Measurements from ENCODE around the gene SLC38A10.

The SLC38A10 gene

DNA sequence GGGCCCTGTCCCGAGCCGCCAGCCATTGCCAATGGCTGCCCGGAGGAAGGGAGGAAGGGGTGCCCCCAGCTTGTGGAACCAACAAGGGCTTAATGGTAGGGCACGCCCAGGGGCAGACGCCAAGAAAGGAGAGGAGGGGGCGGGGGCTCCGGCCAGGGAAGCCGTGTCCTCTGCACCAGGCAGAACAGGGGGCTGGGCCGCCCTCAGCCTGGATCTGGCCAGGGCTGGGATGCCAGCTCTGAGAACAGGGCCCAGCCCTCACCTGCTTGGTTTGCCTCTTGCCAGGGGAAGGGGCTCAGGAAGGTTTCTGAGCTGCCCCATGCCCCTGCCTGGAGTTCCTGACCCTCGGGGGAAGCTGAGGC lies 35.8 kb upstream of the SLC38A10 start:
- no peak for DNase-seq

- no peak for DNase-seq
Measured at GRCh38 chr17:81329927-81330883, 35.1 kb upstream of the SLC38A10 start.

- DNase-seq: peak in 1 of 2 donors; percentile 55
Measured at GRCh38 chr17:81328978-81329926, 34.1 kb upstream of the SLC38A10 start.

DNA sequence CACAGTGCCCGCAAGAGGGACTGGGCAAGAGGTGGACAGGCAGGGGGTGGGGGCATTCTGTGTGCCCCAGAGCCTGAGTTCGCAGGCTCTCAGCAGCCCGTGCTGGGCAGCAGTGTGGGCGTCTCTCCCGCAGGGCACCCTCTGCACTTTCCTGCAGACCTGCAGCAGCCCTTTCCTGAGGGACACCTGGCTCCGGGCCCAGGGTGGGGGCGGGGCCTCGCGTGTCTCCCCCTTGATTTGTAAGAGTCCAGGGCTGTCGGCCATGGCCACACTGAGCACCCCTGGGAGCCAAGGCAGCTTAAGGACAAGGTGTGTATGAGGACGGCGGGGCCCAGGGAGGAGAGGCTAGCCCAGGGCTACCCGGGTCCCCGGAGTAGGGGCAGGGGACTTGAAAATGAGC lies 33.4 kb upstream of the SLC38A10 start:
- no peak for DNase-seq

DNA sequence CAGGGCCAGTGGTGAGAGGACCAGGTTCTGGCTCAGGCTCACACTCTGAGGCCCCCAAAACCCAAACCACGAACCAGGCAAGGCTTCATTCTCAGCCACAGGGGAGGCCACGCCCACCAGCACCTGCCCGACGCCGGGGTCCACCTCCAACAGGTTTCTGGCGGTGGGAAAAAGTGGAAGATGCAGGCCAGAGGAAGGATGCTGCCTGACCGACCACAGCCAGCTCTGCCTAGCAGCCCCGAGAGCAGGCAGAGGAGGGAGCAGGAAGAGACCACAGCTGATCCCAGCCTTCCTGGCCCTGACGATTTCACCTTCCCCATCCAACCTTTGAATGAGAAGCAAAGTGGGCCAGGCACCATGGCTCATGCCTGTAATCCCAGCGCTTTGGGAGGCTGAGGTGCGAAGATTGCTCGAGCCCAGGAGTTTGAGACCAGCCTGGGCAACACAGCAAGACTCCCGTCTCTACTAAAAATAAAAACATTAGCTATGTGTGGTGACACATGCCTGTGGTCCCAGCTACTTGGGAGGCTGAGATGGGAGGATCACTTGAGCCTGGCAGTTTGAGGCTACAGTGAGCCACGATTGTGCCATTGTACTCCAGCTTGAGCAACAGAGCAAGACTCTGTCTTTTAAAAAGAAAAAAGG lies 30.7 kb upstream of the SLC38A10 start:
- no peak for DNase-seq

DNA sequence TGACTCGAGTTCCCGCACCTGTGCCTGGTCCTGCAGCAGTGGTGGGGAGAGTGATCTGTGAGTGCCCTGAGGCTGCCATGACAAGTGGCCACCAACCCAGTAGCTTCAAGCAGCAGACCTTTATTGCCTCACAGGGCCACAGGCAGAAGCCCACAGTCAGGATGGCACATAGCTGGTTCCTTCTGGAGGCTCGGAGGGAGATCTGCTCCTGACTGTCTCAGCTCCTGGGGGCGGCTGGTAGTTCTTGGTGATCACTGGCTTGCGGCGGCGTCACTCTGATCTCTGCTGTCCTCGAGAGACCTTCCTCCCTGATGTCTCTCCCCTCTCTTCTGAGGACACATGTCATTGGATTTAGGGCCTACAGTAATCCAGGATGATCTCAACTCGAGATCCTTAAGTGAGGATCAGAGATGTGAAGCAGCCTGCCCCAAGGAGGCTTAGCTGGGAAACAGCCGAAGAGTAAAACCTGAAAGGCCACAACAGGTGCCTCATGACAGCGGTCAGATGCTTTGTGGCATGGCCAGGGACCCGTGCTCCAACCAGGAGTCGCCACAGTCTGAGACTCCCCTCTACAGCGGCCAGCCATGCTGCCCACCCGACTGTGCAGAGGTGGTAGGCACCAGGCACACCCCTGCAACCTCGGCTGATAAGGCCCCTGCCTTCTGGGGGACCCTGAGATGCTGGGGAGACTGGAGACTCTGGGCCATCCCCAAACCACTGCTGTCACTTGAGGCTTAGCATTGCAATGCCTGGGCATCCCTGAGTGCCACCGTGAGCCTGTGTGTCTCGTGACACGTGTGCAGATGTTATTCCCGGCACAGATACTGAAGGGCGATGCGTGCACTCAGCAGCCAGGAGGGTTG lies 30.0 kb upstream of the SLC38A10 start:
- no peak for DNase-seq

GRCh38 chr17:81324177-81324850 lies 29.2 kb upstream of the SLC38A10 start:
- no peak for DNase-seq

DNA sequence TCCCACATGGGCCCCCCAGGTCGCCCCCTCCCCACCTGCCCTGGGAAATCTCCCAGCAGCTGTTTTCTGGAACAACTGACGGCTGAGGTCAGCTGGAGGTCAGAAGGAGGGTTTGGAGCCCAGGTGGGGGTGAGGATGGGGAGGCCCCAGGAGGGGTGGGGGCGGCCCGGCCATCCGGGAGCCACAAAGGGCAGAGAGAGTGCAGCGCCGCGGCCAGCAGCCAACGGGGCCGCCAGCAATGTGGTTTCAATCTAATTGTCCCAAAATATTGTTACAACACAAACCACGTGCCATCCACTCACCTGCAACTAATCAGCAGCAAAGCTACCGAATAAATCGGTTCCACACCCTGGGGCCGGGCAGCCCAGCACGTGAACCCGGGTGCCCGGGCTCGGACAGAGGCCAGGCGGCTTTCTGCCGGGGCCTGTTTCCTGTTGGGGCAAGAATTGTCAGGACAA lies 28.3 kb upstream of the SLC38A10 start:
- no peak for DNase-seq

DNA sequence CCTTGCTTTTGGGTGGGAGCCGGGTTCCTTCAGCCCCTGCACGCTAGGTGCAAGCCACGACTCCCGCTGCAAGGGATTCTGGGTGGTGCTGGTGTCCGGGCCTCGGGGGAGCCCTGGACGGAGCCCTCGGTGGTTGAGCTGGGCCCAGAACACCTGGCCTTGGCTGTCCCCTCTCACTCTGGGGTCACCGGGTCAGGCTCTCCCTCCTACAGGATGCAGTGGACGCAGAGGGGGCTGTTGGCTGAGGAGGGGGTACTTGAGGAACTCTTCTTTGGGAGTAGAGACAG lies 27.9 kb upstream of the SLC38A10 start:
- DNase-seq: no peak

DNA sequence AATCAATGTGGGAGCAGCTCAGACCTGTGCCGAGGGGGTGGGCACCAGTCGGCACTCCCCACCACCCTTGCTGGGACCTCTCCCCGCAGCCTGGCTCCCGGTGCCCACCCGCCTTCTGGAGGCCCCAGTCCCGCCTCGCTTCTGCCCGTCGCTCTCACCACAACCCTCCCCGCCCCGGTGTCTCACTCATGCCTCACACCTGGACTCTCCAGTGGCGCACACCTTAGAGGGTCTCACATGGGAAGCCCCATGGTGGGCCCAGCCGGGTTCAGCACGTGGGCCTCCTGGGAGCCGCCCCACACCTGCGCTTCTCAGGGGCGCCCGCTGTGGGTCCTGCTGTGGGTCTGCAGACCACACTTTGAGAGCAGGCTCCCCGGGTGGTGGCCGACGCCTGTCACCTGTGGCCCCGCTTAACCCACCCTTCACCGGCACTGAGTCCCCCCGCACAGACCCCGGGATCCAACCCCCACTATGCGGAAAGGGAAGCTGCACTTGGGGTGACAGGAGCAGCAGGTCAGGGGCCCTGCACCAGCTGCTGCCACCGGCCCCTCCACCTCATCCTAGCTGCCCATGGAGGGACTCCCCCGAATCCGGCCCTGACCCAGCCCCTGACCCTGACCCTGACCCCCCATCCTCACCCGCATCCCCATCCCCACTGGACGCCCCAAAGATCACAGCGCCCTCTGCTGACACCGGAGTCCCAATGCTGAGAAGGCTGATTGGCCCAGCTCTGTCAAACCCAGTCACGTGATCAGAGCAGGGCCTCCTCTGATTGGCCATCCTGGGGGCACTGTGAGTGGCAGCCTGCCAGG lies 27.4 kb upstream of the SLC38A10 start:
- DNase-seq: peak; percentile 36 to 51

GRCh38 chr17:81317961-81318605 lies 23.0 kb upstream of the SLC38A10 start:
- no peak for DNase-seq

DNA sequence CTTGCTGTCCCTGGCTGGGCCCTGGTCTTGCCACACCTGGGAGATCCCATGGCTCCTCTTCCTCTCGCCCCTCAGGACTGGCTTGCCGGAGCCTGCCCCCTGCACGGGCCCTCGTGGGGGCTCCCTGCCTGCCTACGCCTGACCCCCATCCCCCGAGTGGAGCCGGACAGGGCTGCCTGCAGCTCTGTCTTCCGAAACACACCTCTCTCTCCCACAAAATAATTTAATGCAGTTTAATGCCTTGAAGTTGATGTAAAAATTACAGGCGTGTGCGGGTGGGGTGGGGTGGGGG lies 22.4 kb upstream of the SLC38A10 start:
- DNase-seq: no peak

DNA sequence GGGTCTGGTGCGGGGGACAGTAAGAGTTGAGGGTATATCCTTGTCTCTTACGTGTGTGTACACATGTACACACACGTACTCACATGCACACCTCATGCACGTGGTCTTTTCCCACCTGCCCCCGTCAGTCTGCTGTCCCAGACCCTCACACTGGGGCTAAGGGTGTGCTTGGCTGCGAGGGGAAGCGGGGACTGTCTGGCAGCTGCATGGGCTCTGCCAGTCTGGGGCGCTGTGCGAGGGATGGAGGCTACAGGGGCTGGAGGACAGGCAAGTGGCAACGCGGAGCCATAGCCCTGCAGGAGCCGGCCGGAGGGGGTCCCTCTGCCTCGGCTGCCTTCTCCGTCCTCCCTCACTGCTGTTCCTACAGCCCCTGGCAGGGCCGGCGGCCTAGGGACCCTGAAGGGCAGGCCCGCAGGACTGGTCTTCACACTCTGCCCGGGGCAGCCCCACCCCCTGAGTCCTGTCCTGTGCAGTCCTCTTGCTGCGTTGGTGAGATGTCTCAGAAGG lies 20.8 kb upstream of the SLC38A10 start:
- DNase-seq: no peak

GRCh38 chr17:81315129-81315884 lies 20.2 kb upstream of the SLC38A10 start:
- no peak for DNase-seq

GRCh38 chr17:81314398-81315081 lies 19.4 kb upstream of the SLC38A10 start:
- DNase-seq: no peak

DNA sequence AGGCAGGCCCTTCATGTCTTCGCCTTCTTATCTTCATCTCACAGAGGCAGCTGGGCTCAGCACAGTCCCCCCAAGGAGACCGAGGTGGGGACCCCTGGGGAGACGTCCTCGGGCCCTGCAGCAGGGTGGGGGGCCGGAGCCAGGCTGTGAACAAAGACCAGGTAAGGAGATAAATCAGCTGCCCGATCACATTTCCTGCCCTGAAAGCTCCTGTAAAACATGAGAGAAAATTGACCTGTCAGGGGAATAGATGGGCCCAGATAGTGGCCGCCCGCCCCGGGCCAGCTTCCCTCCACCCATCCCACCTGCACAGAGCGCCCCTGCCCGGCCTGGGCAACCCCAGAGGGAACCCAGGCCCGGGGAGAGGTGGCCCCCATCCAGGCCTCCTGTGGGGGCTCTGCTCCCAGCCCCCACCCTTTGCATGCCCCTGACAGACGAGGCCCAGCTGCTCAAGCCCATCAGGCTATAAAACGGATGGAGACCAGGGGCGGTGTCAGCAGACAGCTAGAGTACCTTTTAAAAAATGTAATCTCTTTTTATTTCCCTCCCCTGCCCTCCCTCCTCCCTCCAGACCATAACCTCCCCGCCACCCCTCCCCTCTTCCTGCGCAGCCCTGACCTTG lies 18.8 kb upstream of the SLC38A10 start:
- no peak for DNase-seq

DNA sequence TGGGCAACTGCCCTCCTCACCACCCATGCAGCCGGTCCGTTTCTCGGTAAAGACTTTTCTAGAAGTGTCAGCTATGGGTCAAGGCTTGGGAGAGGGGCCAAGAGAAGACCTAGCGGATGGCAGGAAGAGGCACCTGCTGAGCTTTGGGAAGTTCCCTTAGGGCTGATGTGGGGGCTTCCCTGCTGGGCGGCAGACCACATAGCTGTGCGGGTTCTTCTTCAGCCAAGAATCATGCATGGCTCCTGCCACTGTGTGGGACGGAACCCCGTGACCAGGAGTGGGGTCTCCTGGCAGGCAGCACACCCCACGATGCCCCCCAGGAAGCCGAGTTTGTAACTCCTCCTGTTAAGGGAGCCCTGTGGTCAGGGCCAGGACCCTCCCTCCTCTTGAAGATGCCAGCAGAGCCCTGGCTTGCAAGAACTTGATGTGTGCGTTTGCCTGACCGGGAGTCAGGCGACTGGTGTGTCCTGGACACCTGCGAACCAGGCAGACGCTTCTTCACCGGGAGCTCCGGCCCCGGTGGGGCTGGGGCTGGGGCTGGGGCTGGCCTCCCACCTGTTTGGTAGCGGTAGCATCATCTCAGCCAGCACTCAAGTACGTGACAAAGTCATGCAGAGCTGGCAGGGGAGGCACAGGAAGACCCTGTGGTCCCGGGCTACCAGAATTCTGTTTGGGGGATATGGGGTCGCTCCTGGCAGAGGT lies 17.7 kb upstream of the SLC38A10 start:
- no peak for DNase-seq

- DNase-seq: no peak
Measured at GRCh38 chr17:81311946-81312345, 16.8 kb upstream of the SLC38A10 start.

All from CD4-positive, alpha-beta T cell treated with Interleukin-4 for 1 hour (primary cell).